SK-N-SH treated with all-trans-retinoic acid at 6 μM for 48 hours (cell line): ENCODE results near the gene DNM2.

Source experiments
- ARNTL ChIP-seq: fragments of 450-650 bp; formaldehyde crosslinking; IDR thresholded peaks from 2 replicates; pipeline ENCODE4 v1.5.0; 2020; ENCODE audit warnings: low read depth, mild to moderate bottlenecking, moderate library complexity, borderline replicate concordance
- BACH2 ChIP-seq: fragments of 250-450 bp; sonication (Bioruptor Pico); IDR thresholded peaks from 2 replicates; pipeline ENCODE4 v1.9.0; 2021; ENCODE audit warnings: mild to moderate bottlenecking, borderline replicate concordance
- CSDC2 ChIP-seq: fragments of 250-450 bp; sonication (Bioruptor Pico); IDR thresholded peaks from 2 replicates; pipeline ENCODE4 v1.5.0; 2020; ENCODE audit warnings: mild to moderate bottlenecking, moderate library complexity
- ISL1 ChIP-seq: fragments of 250-450 bp; sonication (Bioruptor Pico); IDR thresholded peaks from 2 replicates; pipeline ENCODE4 v2.1.2; 2022; ENCODE audit warnings: mild to moderate bottlenecking, moderate library complexity
- RARB ChIP-seq: fragments of 250-450 bp; sonication (Bioruptor Pico); IDR thresholded peaks from 2 replicates; pipeline ENCODE4 v1.8.0; 2021; ENCODE audit warnings: mild to moderate bottlenecking, moderate library complexity
- ZC3H10 ChIP-seq: fragments of 250-450 bp; sonication (Bioruptor Pico); IDR thresholded peaks from 2 replicates; pipeline ENCODE4 v1.5.1; 2021; ENCODE audit warnings: mild to moderate bottlenecking, moderate library complexity
- ZFP3 ChIP-seq: fragments of 250-450 bp; sonication (Bioruptor Pico); IDR thresholded peaks from 2 replicates; pipeline ENCODE4 v1.5.0; 2020; ENCODE audit warnings: mild to moderate bottlenecking, moderate library complexity
- ZFP30 ChIP-seq: fragments of 450-650 bp; formaldehyde crosslinking; IDR thresholded peaks from 2 replicates; pipeline ENCODE4 v1.5.0; 2022; ENCODE audit warnings: mild to moderate bottlenecking, moderate library complexity
- TF ChIP-seq, protein P1 (sequence below): fragments of 250-450 bp; sonication (Bioruptor Pico); IDR thresholded peaks from 2 replicates; pipeline ENCODE4 v1.5.1; 2020; ENCODE audit warnings: low read depth, mild to moderate bottlenecking, moderate library complexity
- TF ChIP-seq, protein P2 (sequence below): fragments of 250-450 bp; sonication (Bioruptor Pico); IDR thresholded peaks from 2 replicates; pipeline ENCODE4 v1.8.0; 2020; ENCODE audit warnings: mild to moderate bottlenecking, moderate library complexity, borderline replicate concordance

DNA sequence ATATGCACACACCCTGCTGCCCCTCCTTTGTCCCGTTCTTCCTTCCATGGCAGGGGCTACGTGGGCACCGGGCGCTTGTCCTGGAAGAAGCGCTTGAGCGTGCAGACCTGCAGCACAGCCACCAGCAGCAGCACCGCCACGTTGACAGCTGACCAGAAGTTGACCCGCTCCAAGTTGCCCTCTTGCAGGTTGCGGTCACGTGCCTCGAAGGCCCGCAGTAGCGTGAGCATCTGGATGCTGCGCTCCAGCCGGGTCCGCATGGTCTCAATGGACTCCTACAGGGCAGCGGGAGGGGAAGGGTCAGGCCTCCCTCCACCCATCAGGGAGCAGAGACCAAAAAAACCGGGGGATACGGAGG lies 115.0 kb downstream of the DNM2 start:
- TF ChIP-seq, protein P1, sequence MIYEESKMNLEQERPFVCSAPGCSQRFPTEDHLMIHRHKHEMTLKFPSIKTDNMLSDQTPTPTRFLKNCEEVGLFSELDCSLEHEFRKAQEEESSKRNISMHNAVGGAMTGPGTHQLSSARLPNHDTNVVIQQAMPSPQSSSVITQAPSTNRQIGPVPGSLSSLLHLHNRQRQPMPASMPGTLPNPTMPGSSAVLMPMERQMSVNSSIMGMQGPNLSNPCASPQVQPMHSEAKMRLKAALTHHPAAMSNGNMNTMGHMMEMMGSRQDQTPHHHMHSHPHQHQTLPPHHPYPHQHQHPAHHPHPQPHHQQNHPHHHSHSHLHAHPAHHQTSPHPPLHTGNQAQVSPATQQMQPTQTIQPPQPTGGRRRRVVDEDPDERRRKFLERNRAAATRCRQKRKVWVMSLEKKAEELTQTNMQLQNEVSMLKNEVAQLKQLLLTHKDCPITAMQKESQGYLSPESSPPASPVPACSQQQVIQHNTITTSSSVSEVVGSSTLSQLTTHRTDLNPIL (CRISPR knock-in tag), result no peak
- TF ChIP-seq, protein P2, sequence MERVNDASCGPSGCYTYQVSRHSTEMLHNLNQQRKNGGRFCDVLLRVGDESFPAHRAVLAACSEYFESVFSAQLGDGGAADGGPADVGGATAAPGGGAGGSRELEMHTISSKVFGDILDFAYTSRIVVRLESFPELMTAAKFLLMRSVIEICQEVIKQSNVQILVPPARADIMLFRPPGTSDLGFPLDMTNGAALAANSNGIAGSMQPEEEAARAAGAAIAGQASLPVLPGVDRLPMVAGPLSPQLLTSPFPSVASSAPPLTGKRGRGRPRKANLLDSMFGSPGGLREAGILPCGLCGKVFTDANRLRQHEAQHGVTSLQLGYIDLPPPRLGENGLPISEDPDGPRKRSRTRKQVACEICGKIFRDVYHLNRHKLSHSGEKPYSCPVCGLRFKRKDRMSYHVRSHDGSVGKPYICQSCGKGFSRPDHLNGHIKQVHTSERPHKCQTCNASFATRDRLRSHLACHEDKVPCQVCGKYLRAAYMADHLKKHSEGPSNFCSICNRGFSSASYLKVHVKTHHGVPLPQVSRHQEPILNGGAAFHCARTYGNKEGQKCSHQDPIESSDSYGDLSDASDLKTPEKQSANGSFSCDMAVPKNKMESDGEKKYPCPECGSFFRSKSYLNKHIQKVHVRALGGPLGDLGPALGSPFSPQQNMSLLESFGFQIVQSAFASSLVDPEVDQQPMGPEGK, result no peak
- TF ChIP-seq ZFP3 (CRISPR knock-in tag) (no peak), ZFP30 (no peak), ZC3H10 (CRISPR knock-in tag) (no peak), RARB (CRISPR knock-in tag) (no peak), BACH2 (CRISPR knock-in tag) (no peak), ARNTL (CRISPR knock-in tag) (no peak), ISL1 (CRISPR knock-in tag) (no peak), CSDC2 (no peak)
